Coronary artery (tissue), 2 donors: ENCODE results near the gene TLR2.

Experiments used
- DNase-seq: peaks from one replicate; pipeline ENCODE4 v3.0.0-alpha.2; 2017; ENCODE audit warnings: low spot score
- H3K27ac ChIP-seq, 2 donors: fragments of 200-600 bp; sonication (generic); one replicate each; pipeline ENCODE4 v1.5.1; 2016 to 2019
- H3K4me3 ChIP-seq: fragments of 200-600 bp; sonication (generic); 2 replicates; pipeline ENCODE4 v1.5.1; 2016; ENCODE audit warnings: mild to moderate bottlenecking, moderate library complexity
- TF ChIP-seq, protein P1 (sequence below): fragments of 200-600 bp; sonication (generic); IDR thresholded peaks from one replicate; pipeline ENCODE4 v1.5.1; 2019; ENCODE audit warnings: antibody characterized with exemption

The TLR2 gene

DNA sequence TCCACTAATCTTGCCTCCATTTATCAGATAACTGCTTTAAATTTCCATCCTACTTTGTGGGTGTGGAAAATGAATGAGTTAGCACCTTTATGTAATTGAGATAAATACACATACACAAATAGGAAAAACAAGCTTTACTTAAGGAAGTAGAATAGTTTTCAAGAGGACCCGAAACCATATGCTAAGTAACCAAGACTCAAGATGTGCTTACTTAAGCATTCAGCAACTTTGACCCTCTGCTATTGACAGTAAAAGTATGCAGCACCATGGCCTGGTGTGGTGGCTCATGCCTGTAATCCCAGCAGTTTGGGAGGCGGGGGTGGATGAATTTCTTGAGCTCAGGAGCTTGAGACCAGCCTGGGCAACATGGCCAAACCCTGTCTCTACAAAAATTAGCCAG is 45.8 kb downstream of the TLR2 start:
- TF ChIP-seq, protein P1, sequence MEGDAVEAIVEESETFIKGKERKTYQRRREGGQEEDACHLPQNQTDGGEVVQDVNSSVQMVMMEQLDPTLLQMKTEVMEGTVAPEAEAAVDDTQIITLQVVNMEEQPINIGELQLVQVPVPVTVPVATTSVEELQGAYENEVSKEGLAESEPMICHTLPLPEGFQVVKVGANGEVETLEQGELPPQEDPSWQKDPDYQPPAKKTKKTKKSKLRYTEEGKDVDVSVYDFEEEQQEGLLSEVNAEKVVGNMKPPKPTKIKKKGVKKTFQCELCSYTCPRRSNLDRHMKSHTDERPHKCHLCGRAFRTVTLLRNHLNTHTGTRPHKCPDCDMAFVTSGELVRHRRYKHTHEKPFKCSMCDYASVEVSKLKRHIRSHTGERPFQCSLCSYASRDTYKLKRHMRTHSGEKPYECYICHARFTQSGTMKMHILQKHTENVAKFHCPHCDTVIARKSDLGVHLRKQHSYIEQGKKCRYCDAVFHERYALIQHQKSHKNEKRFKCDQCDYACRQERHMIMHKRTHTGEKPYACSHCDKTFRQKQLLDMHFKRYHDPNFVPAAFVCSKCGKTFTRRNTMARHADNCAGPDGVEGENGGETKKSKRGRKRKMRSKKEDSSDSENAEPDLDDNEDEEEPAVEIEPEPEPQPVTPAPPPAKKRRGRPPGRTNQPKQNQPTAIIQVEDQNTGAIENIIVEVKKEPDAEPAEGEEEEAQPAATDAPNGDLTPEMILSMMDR = no peak
- peak overlapping the region in 1 of 2 donors; percentile 62 for H3K27ac ChIP-seq
- no peak for DNase-seq
- no peak overlapping the region for H3K4me3 ChIP-seq

GRCh38 chr4:153731239-153731638 is 47.2 kb downstream of the TLR2 start:
- no peak overlapping the region for H3K27ac ChIP-seq
- no peak overlapping the region for H3K4me3 ChIP-seq
- no peak for DNase-seq
- TF ChIP-seq, protein P1 = no peak

DNA sequence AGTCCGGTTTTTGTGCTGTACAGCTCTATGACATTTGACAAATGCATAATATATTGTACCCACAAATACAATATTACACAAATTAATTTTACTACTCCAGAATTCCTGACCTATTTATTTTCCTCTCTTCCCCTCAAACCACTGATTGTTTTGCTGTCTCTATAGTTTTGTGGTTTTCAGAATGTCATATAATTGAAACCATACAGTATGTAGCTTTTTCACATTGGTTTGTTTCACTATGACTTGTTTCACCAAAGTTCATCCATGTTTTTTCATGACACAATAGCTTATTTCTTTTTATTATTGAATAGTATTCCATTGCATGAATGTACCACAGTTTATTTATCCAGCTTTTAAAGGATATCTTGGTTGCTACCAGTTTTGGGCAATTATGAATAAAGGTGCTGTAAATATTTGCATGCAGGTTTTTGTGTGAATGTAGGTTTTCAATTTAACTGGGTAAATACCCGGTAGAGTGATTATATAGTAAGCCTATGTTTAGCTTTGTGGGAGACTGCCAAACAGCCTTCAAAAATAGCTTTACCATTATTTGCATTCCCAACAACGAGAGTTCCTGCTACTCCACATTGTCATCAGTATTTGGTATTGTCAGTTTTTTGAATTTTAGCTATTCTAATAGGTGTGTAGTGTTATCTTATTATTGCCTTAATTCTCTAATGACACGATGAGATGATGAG is 49.8 kb downstream of the TLR2 start:
- no peak for DNase-seq
- no peak overlapping the region for H3K4me3 ChIP-seq
- TF ChIP-seq, protein P1 = no peak
- H3K27ac ChIP-seq = no peak overlapping the region

- no peak for DNase-seq
- Histone ChIP-seq H3K27ac (no peak overlapping the region), H3K4me3 (no peak overlapping the region)
- TF ChIP-seq, protein P1 = no peak
These were observed 51.9 kb downstream of the TLR2 start for GRCh38 chr4:153735906-153736461.

DNA sequence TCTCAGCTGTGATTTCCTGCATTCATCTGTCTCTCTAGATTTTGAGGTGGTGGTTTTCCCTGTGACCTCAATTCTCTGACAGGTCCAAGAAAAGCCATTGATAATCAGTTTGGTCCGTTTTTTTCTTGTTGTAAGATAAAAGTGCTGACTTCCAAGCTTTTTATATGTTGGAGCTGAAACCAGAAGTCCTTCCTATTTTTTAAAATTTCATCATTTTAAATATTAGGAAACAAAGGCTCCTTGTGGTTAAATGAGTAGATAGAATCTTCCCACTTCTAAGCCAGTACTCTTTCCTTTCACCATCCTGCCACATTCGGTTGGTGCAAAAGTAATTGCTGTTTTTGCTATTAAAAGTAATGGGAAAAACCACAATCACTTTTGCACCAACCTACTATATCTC is 57.5 kb downstream of the TLR2 start:
- no peak for DNase-seq
- TF ChIP-seq, protein P1 = no peak
- no peak overlapping the region for H3K27ac ChIP-seq
- H3K4me3 ChIP-seq = no peak overlapping the region

DNA sequence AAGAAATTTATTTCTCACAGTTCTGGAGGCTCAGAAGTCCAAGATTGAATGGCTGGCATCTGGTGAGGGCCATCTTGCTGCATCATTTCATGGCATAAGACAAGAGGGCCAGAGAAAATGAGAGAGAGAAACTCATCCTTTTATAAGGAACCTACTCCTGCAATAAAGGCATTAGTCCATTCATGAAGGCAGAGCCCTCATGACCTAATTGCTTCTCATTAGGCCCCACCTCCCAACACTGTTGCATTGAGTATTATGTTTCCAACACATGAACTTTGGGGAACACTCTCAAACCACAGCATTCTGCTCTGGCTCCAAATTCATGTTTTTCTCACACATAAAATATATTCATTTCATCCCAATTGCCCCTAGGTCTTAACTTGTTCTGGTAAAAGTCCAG is 61.6 kb downstream of the TLR2 start:
- no peak overlapping the region for H3K4me3 ChIP-seq
- DNase-seq = no peak
- TF ChIP-seq, protein P1 = no peak
- no peak overlapping the region for H3K27ac ChIP-seq

DNA sequence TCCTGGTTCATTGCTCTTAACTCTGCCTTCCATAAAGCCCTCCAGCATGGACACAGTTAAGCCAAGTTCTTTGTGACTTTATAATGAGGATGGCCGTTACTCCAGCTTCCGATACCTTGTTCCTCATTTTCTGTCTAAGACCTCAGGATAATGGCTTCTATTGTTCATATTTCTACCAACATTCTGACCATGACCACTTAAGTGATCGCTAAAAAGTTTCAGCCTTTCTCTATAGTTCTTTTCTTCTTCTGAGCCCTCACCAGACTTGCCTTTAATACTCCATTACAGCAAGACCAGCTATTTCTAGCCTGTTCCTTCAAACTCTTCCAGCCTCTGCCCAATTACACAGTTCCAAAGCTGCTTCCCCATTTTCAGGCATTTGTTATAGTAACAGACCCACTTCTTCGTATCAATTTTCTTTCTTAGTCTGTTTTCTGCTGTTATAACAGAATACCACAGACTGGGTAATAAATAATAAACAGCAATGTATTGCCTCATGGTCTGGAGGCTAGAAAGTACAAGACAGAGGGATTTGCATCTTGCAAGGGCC is 63.4 kb downstream of the TLR2 start:
- no peak overlapping the region for H3K4me3 ChIP-seq
- H3K27ac ChIP-seq = peak overlapping the region in 1 of 2 donors; percentile 62
- TF ChIP-seq, protein P1 = no peak
- DNase-seq = no peak
